HUDEP-2 (cell line): ENCODE measurements around the gene BTBD9.

Experiments
- DNase-seq, 76 experiments: peaks; one replicate each; lab custom pipeline; 2025; ENCODE audit not compliant: unreplicated experiment in 76 of 76; lab: John Stamatoyannopoulos, UW

Gene BTBD9

GRCh38 chr6:38512211-38512610 lies 127.5 kb downstream of the BTBD9 start:
- no peak for DNase-seq

- DNase-seq, result no peak
Measured at GRCh38 chr6:38510205-38510604, 129.5 kb downstream of the BTBD9 start.

GRCh38 chr6:38509713-38510112 lies 130.0 kb downstream of the BTBD9 start:
- DNase-seq, result no peak

- no peak for DNase-seq
Measured at GRCh38 chr6:38508894-38509293, 130.8 kb downstream of the BTBD9 start.

- no peak for DNase-seq
Measured at GRCh38 chr6:38508286-38508685, 131.4 kb downstream of the BTBD9 start.

- DNase-seq, result no peak
Measured at GRCh38 chr6:38507173-38507572, 132.6 kb downstream of the BTBD9 start.

- no peak for DNase-seq
Measured at GRCh38 chr6:38505826-38506225, 133.9 kb downstream of the BTBD9 start.

- no peak for DNase-seq
Measured at GRCh38 chr6:38504996-38505395, 134.7 kb downstream of the BTBD9 start.

GRCh38 chr6:38503960-38504682 lies 135.6 kb downstream of the BTBD9 start:
- no peak for DNase-seq

- no peak for DNase-seq
Measured at GRCh38 chr6:38503032-38503773, 136.5 kb downstream of the BTBD9 start.

- no peak for DNase-seq
Measured at GRCh38 chr6:38502423-38502822, 137.3 kb downstream of the BTBD9 start.

GRCh38 chr6:38501931-38502330 lies 137.8 kb downstream of the BTBD9 start:
- DNase-seq, result no peak

- DNase-seq, result no peak
Measured at GRCh38 chr6:38499529-38500096, 140.1 kb downstream of the BTBD9 start.

- DNase-seq, result no peak
Measured at GRCh38 chr6:38498805-38499445, 140.8 kb downstream of the BTBD9 start.

- no peak for DNase-seq
Measured at GRCh38 chr6:38498085-38498484, 141.6 kb downstream of the BTBD9 start.

- DNase-seq, result no peak
Measured at GRCh38 chr6:38497546-38497945, 142.2 kb downstream of the BTBD9 start.

GRCh38 chr6:38495922-38496635 lies 143.7 kb downstream of the BTBD9 start:
- DNase-seq, result no peak

- DNase-seq, result no peak
Measured at GRCh38 chr6:38495518-38495917, 144.2 kb downstream of the BTBD9 start.

GRCh38 chr6:38493931-38494547 lies 145.7 kb downstream of the BTBD9 start:
- peak in 58 of 76 experiments; percentile 3 to 76 (median 44) for DNase-seq

- no peak for DNase-seq
Measured at GRCh38 chr6:38492031-38492430, 147.7 kb downstream of the BTBD9 start.
